Measurements from ENCODE around the gene STAT2.

The STAT2 gene

GRCh38 chr12:56298828-56299227 is 61.1 kb downstream of the STAT2 start:
- FAIRE-seq (no peak), DNase-seq (ENCODE audit: extremely low spot score, insufficient read length, low read depth) (no peak)

DNA sequence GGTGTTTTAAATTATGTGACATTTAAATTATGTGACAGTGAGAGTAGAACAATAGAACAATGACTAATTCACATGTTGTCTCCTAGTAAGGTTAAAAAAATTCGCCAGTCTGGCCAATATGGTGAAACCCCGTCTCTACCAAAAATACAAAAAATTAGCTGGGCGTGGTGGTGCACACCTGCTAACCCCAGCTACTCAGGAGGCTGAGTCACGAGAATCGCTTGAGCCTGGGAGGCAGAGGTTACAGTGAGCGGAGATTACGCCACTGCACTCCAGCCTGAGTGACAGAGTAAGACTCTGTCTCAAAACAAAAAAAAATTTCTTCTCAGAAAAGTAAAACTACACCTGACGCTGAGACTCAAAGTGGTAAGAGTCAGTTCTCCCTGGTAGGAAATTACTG is 62.5 kb downstream of the STAT2 start:
- no peak for FAIRE-seq

DNA sequence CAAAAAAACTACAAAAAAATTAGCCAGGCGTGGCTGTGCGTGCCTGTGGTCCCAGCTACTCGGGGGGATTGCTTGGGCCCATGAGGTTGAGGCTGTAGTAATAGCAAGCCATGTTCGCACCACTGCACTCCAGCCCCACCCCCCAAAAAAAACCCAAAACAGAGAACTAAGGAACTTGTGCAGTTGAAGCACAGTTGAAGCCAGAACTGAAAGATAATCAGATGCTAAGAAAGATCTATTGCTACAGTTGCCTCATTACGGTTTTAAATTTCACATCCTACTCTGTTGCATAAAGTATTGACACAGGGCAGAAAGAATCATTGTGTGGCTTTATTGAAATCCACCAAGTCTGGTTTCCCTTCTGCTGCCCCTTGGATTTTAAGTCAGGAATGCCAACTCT is 63.6 kb downstream of the STAT2 start:
- DNase-seq (ENCODE audit: extremely low spot score, insufficient read length, low read depth) (no peak), FAIRE-seq (no peak)

More for the DNA sequence above, 62.5 kb downstream of the STAT2 start:
- no peak for DNase-seq (ENCODE audit: extremely low spot score, insufficient read length, low read depth)

- DNase-seq (ENCODE audit: extremely low spot score, insufficient read length, low read depth): no peak
- no peak for FAIRE-seq
These were observed 66.1 kb downstream of the STAT2 start for GRCh38 chr12:56293795-56294194.
